ENCODE measurements around the gene PTBP1.
"Not testable (repeated sequence)": the region's sequence is repeated elsewhere in the genome, so short reads cannot be mapped to it uniquely, and the experiment has no call there.

Gene PTBP1

DNA sequence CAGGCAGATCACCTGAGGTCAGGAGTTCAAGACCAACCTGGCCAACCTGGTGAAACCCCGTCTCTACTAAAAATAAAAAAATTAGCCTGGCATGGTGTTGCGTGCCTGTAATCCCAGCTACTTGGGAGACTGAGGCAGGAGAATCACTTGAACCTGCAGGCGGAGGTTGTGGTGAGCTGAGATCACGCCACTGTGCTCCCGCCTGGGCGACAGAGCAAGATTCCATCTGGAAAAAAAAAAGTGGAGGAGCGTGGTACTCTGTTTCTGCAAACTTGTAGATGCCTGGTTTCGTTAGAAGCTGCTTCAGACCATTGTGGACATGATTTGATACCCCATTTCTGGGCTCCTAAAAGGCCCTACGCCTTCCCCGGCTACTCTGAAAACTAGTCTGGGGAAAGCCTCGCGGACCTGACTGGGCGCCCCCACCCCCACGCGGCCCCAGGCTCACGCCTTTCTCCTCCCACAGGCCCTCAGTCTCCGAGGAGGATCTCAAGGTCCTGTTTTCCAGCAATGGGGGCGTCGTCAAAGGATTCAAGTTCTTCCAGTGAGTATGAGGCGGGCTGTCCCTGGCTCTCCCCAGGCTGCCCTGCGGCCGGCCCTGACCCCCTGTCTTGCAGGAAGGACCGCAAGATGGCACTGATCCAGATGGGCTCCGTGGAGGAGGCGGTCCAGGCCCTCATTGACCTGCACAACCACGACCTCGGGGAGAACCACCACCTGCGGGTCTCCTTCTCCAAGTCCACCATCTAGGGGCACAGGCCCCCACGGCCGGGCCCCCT is 13.0 kb downstream of the PTBP1 start:
- no peak for DNase-seq (ENCODE audit: low read depth, low spot score)

DNA sequence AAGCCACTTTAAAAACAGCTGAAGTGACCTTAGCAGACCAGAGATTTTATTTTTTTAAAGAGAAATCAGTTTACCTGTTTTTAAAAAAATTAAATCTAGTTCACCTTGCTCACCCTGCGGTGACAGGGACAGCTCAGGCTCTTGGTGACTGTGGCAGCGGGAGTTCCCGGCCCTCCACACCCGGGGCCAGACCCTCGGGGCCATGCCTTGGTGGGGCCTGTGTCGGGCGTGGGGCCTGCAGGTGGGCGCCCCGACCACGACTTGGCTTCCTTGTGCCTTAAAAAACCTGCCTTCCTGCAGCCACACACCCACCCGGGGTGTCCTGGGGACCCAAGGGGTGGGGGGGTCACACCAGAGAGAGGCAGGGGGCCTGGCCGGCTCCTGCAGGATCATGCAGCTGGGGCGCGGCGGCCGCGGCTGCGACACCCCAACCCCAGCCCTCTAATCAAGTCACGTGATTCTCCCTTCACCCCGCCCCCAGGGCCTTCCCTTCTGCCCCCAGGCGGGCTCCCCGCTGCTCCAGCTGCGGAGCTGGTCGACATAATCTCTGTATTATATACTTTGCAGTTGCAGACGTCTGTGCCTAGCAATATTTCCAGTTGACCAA is 13.7 kb downstream of the PTBP1 start:
- no peak for DNase-seq (ENCODE audit: low read depth, low spot score)

DNA sequence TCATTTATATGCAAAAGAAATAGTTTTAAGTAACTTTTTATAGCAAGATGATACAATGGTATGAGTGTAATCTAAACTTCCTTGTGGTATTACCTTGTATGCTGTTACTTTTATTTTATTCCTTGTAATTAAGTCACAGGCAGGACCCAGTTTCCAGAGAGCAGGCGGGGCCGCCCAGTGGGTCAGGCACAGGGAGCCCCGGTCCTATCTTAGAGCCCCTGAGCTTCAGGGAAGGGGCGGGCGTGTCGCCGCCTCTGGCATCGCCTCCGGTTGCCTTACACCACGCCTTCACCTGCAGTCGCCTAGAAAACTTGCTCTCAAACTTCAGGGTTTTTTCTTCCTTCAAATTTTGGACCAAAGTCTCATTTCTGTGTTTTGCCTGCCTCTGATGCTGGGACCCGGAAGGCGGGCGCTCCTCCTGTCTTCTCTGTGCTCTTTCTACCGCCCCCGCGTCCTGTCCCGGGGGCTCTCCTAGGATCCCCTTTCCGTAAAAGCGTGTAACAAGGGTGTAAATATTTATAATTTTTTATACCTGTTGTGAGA is 14.3 kb downstream of the PTBP1 start:
- no peak for DNase-seq (ENCODE audit: low read depth, low spot score)

DNA sequence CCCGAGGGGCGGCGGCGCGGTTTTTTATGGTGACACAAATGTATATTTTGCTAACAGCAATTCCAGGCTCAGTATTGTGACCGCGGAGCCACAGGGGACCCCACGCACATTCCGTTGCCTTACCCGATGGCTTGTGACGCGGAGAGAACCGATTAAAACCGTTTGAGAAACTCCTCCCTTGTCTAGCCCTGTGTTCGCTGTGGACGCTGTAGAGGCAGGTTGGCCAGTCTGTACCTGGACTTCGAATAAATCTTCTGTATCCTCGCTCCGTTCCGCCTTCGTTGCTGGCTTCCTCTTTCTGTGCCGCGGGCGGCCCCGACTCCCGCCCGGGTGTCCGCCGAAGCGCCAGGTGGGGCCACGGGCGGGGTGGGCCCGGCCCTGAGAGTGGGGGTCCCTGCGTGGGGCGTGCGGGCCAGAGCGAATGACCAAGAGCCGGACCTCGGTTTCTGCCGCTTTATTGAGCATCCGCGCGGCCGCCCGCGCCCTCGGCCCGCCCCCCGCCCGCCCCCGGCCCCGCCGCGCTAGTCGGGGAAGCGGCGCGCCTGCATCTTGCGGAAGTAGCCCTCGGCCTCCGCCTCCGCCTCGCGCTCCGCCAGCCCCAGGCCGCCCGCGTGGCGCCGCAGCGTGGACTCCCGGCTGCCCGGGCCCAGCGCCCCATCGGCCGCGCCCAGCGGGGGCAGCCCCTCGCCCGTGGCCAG is 14.9 kb downstream of the PTBP1 start:
- DNase-seq (ENCODE audit: low read depth, low spot score), result no peak

DNA sequence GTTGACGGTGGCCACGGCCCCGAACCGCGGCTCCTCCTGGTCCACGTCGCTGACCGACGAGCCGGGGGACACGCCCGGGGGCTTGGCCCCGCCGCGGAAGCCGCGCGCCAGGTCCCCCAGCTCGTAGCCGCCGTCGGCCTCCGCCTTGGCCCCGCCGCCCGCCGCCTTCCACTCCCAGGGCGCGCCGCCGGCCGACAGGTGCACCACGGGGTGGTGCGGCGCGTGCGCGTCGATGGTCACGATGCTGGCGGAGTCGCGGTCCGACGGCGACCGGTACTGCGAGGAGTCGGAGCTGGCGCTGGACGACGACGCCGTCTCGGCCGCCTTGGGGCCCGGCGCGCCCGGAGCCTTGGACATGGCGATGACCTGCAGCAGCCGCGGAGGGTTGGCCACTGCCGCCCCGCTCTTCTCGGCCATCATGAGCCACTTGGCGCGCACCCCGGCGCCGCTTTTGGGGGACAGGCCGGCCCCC is 15.5 kb downstream of the PTBP1 start:
- DNase-seq (ENCODE audit: low read depth, low spot score), result no peak

DNA sequence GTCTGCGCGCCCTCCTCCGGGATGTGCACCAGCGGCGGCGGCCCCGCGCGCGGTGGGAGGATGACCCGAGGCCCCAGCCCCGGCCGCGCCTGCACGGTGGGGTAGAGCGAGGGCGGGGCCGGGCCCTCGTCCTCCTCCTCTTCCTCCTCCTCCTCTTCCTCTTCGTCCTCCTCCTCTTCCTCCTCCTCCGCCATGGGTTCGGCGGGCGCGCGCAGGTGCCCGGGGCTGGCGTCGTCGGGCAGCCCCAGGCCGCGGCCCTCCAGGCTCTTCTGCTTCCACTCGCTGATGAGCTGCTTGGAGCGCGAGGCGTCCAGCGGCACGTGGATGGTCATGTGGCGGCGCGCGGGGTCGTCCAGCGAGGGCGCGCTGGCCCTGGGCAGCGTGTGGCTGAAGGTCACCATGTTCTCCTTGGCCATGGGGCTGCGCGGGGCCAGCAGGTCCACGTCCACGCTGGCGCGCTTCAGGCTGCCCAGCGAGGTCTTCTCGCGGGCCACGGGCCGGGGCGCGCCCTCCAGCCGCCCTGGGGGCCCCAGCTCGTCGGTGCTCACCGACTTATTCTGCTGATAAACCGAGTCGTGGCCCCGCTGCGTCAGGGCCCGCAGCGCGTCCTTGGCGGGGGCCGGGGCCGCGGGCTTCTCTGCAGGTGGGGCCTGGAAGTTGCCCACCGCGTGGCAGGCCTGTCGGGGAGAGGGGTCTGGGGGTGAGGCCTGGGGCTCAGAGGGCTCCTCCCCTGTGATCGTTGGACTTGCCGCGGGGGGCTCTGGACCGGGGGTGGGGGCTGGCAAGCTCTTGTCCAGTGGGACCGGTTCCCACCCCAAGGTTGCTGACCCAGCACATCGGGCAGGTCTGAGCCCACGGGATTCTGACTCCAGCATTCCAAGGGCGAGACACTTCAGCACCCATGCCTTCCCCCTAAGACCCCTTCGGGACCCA is 16.2 kb downstream of the PTBP1 start:
- DNase-seq (ENCODE audit: low read depth, low spot score), result no peak

DNA sequence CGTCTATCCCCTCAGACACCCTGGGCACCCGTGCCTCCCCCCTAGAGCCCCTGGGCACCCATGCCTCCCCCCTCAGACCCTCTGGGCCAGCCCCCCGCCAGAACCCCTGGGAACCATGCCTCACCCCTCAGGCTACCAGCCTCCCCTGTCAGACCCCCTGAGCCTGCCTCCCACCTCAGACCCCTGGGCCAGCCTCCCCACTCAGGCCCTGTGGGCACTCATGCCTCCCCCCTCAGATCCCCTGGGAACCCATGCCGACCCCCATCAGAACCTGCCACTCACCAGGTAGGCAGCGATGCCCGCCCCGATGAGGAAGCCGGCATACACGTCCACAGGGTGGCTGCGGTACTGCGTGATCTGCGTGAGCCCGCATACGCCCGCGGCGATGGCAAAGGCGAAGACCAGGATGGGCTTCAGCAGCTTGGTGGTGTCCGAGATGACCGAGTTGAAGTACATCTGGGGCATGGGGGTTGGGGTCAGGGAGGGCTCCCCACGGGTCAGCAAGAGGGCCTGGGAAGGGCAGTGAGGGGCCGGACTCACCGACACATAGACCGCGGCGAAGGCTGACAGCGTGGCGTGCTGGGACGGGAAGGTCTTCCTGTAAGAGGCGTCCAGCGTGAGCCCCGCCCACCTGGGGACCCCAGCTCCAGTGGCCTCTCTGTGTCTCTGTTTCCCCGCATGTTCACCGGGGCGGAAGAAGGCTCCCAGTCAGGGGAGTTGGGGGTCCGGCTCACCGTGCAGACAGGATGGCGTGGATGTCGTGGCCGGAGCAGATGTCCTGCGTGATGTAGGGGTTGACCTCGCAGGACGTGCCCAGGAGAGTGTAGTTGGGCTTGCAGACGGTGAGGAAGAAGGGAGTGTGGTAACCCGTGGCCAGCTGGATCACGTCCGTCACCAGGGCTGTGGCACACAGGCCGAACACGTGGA is 17.2 kb downstream of the PTBP1 start:
- DNase-seq (ENCODE audit: low read depth, low spot score), result no peak

DNA sequence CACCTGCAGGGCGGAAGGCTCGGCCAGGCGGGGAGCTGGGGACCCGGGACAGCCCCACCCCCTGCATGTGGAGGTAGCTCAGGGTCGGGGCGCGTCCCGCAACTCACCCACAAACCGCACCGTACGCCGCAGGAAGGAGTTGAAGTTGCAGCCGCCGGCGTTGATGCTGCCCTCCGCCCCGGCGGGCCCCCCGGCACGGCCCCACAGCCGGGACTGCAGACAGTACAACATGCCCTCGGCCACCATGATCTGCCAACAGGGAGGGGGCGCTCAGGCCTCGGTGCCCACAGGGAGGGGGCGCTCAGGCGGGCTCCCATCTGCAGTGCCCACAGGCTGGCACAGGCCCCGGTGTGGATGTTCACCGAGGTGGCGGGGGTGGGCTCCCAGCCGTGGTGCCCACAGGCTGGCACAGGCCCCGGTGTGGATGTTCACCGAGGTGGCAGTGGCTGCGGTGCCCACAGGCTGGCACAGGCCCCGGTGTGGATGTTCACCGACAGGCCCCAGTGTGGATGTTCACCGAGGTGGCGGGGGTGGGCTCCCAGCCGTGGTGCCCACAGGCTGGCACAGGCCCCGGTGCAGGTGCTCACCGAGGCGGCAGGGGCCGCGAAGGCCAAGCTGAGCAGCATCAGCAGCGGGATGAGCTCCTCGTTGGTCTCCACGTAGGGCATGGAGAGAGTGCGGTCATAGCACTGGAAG is 18.0 kb downstream of the PTBP1 start:
- DNase-seq (ENCODE audit: low read depth, low spot score), result no peak

DNA sequence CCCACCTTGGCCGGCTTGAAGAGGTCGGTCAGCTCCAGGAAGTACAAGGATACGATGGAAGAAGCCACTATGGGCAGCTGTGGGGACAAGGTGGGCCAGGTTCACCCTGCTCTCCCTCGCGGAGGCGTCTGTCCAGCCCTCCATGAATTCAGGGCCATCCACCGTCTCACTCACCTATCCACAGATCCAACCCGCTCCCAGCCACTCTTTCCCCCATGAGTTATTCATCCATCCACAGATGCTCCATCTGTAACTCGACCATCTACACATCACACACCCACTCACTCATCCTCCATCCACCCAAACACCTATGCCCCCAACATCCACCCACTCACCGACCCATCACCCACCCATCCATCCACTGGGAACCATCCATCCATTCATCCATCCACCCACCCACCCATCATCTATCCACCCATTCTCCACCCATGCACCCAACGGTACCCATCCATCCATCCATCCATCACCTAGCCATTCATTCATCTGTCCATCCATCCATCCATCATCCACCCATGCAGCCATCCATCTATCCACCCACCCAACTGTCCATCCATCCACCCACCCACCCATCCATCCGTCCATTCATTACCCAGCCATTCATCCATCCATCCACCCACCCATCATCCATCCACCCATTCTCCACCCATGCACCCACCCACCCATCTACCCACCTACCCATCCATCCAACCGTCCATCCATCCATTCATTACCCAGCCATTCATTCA is 18.7 kb downstream of the PTBP1 start:
- no peak for DNase-seq (ENCODE audit: low read depth, low spot score)

DNA sequence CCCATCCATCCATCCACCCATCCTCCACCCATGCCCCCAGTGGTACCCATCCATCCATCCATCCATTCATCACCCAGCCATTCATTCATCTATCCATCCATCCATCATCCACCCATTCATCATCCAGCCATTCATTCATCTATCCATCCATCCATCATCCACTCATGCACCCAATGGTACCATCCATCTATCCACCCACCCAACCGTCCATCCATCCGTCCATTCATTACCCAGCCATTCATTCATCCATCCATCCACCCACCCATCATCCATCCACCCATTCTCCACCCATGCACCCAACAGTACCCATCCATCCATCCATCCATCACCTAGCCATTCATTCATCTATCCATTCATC is 19.2 kb downstream of the PTBP1 start:
- no peak for DNase-seq (ENCODE audit: low read depth, low spot score)

DNA sequence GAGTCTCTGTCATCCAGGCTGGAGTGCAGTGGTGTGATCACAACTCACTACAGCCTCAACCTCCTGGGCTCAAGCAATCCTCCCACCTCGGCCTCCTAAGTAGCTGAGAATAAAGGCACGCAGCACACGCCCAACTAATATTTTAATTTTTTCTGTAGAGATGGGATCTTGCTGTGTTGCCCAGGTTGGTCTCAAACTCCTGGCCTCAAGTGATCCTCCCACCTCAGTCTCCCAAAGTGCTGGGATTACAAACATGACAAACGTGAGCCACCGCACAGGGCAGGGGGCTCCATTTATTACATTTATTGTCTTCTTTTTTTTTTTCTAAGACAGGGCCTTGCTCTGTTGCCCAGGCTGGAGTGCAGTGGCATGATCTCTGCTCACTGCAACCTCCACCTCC is 23.0 kb downstream of the PTBP1 start:
- not testable (repeated sequence) for DNase-seq (ENCODE audit: low read depth, low spot score)

DNA sequence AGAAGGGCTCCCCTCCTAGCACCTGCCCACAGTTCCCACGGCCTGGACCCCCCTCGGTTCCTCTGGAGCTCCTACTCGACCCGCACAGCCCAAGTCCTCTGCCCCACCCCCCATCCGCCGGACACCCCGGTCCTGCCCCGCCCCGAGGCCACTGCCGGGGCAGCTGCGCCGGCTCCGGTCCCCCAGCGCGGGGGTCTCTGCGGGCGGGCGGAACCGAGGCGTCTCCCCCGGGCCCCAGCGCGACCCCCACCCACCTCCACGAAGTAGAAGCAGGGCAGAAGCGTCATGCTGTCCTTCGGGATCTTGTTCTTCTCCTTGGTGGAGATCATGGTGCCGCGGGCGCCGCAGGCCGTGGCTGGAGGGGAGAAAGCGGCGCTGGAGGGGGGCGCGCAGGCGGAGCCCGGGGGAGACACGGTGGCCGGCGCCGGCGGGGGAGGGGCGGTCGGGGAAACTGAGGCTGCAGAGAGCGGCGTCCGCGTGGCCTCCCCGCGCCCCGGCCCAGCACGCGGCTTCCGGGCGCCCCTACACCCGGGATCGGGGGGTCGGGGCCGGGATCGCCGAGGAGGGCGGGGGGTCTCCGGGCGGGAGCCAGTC is 24.1 kb downstream of the PTBP1 start:
- no peak for DNase-seq (ENCODE audit: low read depth, low spot score)

DNA sequence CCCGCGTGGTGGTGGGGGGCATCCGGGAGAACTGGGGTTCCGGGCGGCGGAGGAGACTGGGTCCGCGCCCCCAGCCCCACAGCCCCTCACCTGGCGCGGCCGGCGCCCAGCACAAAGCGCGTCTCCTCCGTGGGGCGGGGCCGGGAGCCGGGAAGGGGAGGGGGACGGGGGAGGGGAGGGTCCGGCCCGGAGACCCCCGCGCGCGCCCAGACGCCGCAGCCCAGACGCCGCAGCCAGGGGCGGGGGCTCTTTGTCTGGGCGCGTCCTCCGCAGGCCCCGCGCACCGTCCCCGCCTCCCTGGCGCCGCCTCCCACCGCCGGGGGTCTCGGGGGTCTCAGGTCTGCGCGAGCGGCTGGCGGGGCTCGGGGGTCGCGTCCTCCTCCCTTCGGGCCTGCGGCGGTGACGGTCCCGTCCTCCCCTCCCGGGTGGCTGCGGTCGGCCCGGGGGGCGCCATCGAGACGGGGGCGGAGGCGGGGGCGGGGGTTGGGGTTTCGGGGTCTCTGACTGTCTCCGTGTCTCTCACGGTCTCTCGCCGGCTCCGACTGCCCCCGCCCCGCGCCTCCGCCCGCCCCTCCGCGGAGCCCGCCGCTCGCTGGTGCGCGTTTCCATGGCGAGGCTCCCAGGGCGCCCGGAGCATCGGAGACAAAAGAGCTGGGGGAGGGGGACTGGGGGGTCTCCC is 24.7 kb downstream of the PTBP1 start, which contains the start of gene PLPPR3:
Gene PLPPR3 (minus strand): TSS at position 131 of the 679 bp plus-strand sequence. CDS start 396 bp downstream, outside the sequence.
- DNase-seq (ENCODE audit: low read depth, low spot score), result no peak

DNA sequence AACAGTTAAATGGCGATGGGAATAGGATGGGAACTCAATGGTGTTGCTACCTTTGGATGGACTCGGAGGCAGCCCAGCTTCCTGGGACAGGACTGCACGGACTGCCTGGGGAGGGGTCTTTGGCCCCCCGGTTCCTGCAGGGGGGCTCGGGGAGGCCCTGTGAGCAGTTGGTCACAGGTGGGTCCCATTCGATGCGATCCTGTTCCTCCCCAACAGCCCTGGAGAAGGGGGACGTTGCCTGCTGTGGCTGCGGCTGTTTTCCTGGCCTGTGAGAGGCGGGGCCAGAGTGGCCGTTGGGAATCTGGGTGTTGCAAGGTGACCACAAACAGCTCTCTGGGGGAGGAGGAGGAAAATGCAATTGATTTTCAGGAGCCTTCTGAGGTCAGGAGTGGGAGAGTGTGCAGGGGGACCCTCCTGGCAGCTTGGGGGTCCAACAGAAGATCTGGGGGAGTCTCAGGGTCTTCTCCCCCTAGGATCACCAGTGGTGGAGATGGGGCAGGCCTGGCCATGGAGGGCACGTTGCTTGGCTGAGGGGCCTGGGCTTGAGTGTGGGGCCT is 26.4 kb downstream of the PTBP1 start:
- no peak for DNase-seq (ENCODE audit: low read depth, low spot score)

DNA sequence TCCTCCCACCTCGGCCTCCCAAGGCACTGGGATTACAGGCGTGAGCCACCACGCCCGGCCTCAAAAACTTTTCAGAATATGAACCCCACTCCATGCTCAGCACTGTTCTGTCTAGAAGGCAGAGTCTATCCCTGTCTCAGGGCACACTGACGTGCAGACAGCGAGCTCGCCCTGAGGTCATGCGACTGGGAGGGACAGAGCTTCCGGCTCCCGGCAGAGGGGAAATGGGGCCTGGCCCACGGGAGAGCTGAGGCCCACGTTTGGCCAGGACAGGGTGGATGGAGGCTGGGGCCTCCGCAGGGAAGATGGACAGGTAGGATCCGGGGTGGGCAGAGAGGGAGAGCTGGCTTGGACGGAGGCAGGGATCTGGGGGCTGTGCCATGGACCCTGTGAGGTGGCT is 27.6 kb downstream of the PTBP1 start:
- no peak for DNase-seq (ENCODE audit: low read depth, low spot score)

DNA sequence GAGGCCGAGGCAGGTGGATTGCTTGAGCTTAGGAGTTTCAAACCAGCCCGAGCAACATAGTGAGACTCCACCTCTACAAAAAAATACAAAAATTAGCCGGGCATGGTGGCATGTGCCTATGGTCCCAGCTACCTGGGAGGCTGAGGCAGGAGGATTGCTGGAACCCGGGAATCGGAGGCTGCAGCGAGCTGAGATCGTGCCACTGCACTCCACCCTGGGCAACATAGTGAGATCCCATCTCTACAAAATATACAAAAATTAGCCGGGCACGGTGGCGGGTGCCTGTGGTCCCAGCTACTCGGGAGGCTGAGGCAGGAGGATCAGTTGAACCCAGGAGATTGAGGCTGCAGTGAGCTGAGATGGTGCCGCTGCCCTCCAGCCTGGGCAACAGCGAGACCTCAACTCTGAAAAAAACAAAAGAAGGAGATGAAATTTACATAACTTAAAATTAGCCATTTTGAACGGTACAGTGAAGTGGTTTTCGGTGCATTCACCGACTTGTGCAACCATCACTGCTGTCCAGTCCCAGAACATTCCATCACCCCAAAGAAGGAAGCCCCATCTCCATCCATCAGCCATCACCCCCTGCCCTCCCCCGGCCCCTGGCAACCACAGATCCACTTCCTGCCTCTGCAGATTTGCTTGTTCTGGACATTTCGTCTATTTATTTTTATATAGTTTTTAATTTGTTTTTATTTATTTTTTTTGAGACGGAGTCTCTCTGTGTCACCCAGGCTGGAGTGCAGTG is 28.8 kb downstream of the PTBP1 start:
- no peak for DNase-seq (ENCODE audit: low read depth, low spot score)

DNA sequence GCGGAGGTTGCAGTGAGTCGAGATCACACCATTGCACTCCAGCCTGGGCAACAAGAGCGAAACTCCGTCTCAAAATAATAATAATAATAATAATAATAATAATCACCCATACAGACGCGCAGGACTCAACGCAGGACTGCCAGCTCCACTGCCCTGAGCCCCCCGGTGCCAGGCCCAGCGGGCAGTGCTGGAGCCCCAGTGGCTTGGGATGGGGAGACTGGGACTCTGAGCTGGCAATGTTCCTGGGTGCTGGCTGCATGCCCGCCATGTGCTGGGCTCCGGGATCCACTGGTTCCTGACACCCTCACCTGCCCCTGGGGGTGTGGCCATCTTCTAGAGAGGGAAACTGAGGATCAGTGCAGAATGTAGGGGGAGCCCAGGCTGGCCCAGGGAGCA is 30.1 kb downstream of the PTBP1 start:
- DNase-seq (ENCODE audit: low read depth, low spot score), result no peak

Measured in activated CD4-positive, CD25-positive, alpha-beta regulatory T cell treated with anti-CD3 and anti-CD28 coated beads, Interleukin-2, amount 50 U/mL, for 16 hours (primary cell).